ENCODE measurements around the gene ASPM. TPM values are rescaled to one million over a fixed set of nuclear protein-coding genes. Genes with fewer than 3 reads are reported as not detected.
A peak's percentile ranks its signal among the peaks of the same experiment; 100 is the strongest.

Gene ASPM
- total RNA-seq, 1 experiment from 2014 or later, result 57.8 TPM

- no peak for DNase-seq (ENCODE audit: low read depth)
These were observed 63.0 kb downstream of the ASPM start for GRCh38 chr1:197083474-197083873.

GRCh38 chr1:197081117-197081753 lies 65.2 kb downstream of the ASPM start:
- DNase-seq (ENCODE audit: low read depth), result no peak

GRCh38 chr1:197080323-197080722 lies 66.1 kb downstream of the ASPM start:
- no peak for DNase-seq (ENCODE audit: low read depth)

GRCh38 chr1:197076585-197076984 lies 69.9 kb downstream of the ASPM start:
- no peak for DNase-seq (ENCODE audit: low read depth)

GRCh38 chr1:197073978-197074377 lies 72.5 kb downstream of the ASPM start:
- DNase-seq (ENCODE audit: low read depth), result no peak

- DNase-seq (ENCODE audit: low read depth), result no peak
These were observed 79.0 kb downstream of the ASPM start for GRCh38 chr1:197067457-197067818.

GRCh38 chr1:197066719-197067456 lies 79.6 kb downstream of the ASPM start, which contains the start of gene F13B:
F13B (minus strand) TSS chr1:197067260; CDS start chr1:197067223, 37 bp downstream.
- no peak for DNase-seq (ENCODE audit: low read depth)

GRCh38 chr1:197066277-197066676 lies 80.2 kb downstream of the ASPM start:
- DNase-seq (ENCODE audit: low read depth), result no peak

GRCh38 chr1:197065559-197065958 lies 80.9 kb downstream of the ASPM start:
- no peak for DNase-seq (ENCODE audit: low read depth)

GRCh38 chr1:197063212-197063611 lies 83.3 kb downstream of the ASPM start:
- DNase-seq (ENCODE audit: low read depth), result no peak

GRCh38 chr1:197062692-197063091 lies 83.8 kb downstream of the ASPM start:
- no peak for DNase-seq (ENCODE audit: low read depth)

- no peak for DNase-seq (ENCODE audit: low read depth)
These were observed 97.4 kb downstream of the ASPM start for GRCh38 chr1:197049100-197049499.

- DNase-seq (ENCODE audit: low read depth), result no peak
These were observed 103.7 kb downstream of the ASPM start for GRCh38 chr1:197042676-197043341.

GRCh38 chr1:197041486-197042353 lies 104.7 kb downstream of the ASPM start:
- DNase-seq (ENCODE audit: low read depth), result no peak

GRCh38 chr1:197036861-197037260 lies 109.6 kb downstream of the ASPM start:
- DNase-seq (ENCODE audit: low read depth), result no peak

- peak; percentile 57 for DNase-seq (ENCODE audit: low read depth)
These were observed 111.7 kb downstream of the ASPM start for GRCh38 chr1:197034631-197035339.

Other genes with a start within 250 kb of the ASPM start
- not detected in 2 replicates for gene CFHR2, start 202.9 kb downstream of the ASPM start, total RNA-seq (2014; rRNA removed; shearing (Covaris generic))
- not detected in 2 replicates for gene CFHR5, start 169.1 kb downstream of the ASPM start, total RNA-seq (2014; rRNA removed; shearing (Covaris generic))
- not detected in 2 replicates for gene F13B, start 79.4 kb downstream of the ASPM start, total RNA-seq (2014; rRNA removed; shearing (Covaris generic))
- 8.1 and 10.0 TPM in 2 replicates for gene ZBTB41, start 54.6 kb upstream of the ASPM start, total RNA-seq (2014; rRNA removed; shearing (Covaris generic))
- gene CRB1, start 121.6 kb upstream of the ASPM start, total RNA-seq (2014; rRNA removed; shearing (Covaris generic)), result not detected in 2 replicates